Activated CD8-positive, alpha-beta memory T cell treated with anti-CD3 and anti-CD28 coated beads, Interleukin-2, amount 50 U/mL, for 4 hours (primary cell): Measurements from ENCODE around the gene XPC.
"Not testable (repeated sequence)": the region's sequence is repeated elsewhere in the genome, so short reads cannot be mapped to it uniquely, and the experiment has no call there.

Source experiments
- DNase-seq: peaks from one replicate; pipeline ENCODE4 v3.0.0-alpha.2; 2020

The XPC gene

GRCh38 chr3:14131134-14131533 lies 47.3 kb downstream of the XPC start:
- no peak for DNase-seq

- DNase-seq, result no peak
These were observed 47.7 kb downstream of the XPC start for GRCh38 chr3:14130707-14131106.

GRCh38 chr3:14130230-14130629 lies 48.2 kb downstream of the XPC start:
- no peak for DNase-seq

- no peak for DNase-seq
These were observed 49.1 kb downstream of the XPC start for GRCh38 chr3:14129296-14129695.

GRCh38 chr3:14128724-14129123 lies 49.7 kb downstream of the XPC start:
- DNase-seq, result no peak

- no peak for DNase-seq
These were observed 50.8 kb downstream of the XPC start for GRCh38 chr3:14127516-14128161.

- no peak for DNase-seq
These were observed 51.4 kb downstream of the XPC start for GRCh38 chr3:14126887-14127505.

GRCh38 chr3:14126017-14126886 lies 52.1 kb downstream of the XPC start:
- no peak for DNase-seq

- peak; percentile 71 for DNase-seq
These were observed 53.0 kb downstream of the XPC start for GRCh38 chr3:14125193-14126016.

- peak; percentile 98 for DNase-seq
These were observed 53.7 kb downstream of the XPC start, which contains the start of the genes CHCHD4 and TMEM43 for GRCh38 chr3:14124615-14125192. CHCHD4 (minus strand) TSS chr3:14124870; CDS start chr3:14124676, 194 bp downstream. TMEM43 (plus strand) TSS chr3:14125052; CDS start chr3:14125194, 142 bp downstream.

- peak; percentile 70 for DNase-seq
These were observed 54.2 kb downstream of the XPC start for GRCh38 chr3:14124223-14124614.

- DNase-seq, result peak; percentile 16
These were observed 54.8 kb downstream of the XPC start for GRCh38 chr3:14123308-14124222.

GRCh38 chr3:14122301-14122700 lies 56.1 kb downstream of the XPC start:
- DNase-seq, result no peak

GRCh38 chr3:14121859-14122258 lies 56.5 kb downstream of the XPC start:
- no peak for DNase-seq

GRCh38 chr3:14120921-14121448 lies 57.4 kb downstream of the XPC start:
- not testable (repeated sequence) for DNase-seq

GRCh38 chr3:14120111-14120920 lies 58.1 kb downstream of the XPC start:
- no peak for DNase-seq

GRCh38 chr3:14119651-14120050 lies 58.8 kb downstream of the XPC start:
- DNase-seq, result no peak

- no peak for DNase-seq
These were observed 59.7 kb downstream of the XPC start for GRCh38 chr3:14118400-14119381.
